ENCODE measurements around the gene MRTFA. TPM values are rescaled to one million over a fixed set of nuclear protein-coding genes. Genes with fewer than 3 reads are reported as not detected.

MRTFA gene
- total and polyA plus RNA-seq, 12 donors: 12.3 to 141 (median 41.6) TPM

DNA sequence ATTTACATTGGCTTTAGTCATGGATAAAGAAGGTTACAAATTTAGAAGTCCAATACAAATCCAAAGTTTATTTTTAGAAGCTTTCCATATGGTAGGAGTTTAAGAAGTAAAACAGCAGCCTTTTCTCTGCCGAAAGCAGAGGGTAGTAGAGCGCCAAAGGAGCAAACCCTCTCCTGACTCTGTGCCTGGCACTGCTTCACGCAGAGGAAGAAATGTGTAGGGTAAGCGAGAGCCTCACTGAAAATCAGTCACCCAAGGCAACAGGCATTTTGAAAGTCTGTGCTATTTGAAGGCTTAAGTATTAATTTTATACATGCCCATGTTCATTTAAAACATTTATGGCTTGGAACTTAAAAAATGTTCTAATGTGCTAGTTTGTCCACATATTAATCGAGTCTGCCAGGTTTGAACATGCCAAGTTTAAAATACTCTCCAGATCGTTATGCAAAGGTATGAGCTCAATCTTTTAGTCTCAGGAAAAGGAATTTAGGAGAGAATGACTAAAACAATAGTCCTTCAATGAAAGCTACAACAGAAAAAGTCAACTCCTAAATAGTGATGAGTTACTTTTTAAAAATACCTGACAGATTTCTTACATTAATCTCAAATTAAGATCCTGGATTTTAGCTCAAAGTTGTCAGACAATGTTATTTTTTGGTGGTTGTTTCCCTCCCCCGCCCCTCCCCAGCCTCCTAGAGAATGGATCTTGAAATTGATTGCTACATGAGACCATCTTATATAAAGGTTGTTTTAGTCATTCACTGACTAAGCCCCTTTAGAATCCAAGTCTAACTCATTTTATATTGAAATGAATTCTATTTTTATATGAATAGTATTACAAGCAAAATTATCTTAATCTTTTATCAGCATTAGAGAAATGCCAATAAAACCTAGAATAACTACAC lies 38.7 kb downstream of the MRTFA start:
- H3K27ac ChIP-seq: no peak overlapping the region
- H3K4me3 ChIP-seq: no peak overlapping the region
- H3K4me1 ChIP-seq (replicated peaks in 1 of 2): peaks cover 23 to 44% of the 10 kb centered on the region in 2 donors
- no peaks in the 10 kb centered on the region for H3K9me3 ChIP-seq (replicated peaks in 1 of 3)
- DNase-seq: no peak
- 70 to 77% (median 74%) methylated on average over 7 of the region's 7 CpGs for WGBS, 4 donors
- TF ChIP-seq, protein P1, sequence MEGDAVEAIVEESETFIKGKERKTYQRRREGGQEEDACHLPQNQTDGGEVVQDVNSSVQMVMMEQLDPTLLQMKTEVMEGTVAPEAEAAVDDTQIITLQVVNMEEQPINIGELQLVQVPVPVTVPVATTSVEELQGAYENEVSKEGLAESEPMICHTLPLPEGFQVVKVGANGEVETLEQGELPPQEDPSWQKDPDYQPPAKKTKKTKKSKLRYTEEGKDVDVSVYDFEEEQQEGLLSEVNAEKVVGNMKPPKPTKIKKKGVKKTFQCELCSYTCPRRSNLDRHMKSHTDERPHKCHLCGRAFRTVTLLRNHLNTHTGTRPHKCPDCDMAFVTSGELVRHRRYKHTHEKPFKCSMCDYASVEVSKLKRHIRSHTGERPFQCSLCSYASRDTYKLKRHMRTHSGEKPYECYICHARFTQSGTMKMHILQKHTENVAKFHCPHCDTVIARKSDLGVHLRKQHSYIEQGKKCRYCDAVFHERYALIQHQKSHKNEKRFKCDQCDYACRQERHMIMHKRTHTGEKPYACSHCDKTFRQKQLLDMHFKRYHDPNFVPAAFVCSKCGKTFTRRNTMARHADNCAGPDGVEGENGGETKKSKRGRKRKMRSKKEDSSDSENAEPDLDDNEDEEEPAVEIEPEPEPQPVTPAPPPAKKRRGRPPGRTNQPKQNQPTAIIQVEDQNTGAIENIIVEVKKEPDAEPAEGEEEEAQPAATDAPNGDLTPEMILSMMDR (IDR thresholded peaks at IDR 0.05): no peak
- no peak for TF ChIP-seq POLR2A (IDR thresholded peaks at IDR 0.05)
- no peaks in the 10 kb centered on the region for H3K27me3 ChIP-seq
- intact Hi-C loops (cut with DNase I): no loop called here
- no peaks in the 10 kb centered on the region for H3K36me3 ChIP-seq (replicated peaks in 1 of 2)

DNA sequence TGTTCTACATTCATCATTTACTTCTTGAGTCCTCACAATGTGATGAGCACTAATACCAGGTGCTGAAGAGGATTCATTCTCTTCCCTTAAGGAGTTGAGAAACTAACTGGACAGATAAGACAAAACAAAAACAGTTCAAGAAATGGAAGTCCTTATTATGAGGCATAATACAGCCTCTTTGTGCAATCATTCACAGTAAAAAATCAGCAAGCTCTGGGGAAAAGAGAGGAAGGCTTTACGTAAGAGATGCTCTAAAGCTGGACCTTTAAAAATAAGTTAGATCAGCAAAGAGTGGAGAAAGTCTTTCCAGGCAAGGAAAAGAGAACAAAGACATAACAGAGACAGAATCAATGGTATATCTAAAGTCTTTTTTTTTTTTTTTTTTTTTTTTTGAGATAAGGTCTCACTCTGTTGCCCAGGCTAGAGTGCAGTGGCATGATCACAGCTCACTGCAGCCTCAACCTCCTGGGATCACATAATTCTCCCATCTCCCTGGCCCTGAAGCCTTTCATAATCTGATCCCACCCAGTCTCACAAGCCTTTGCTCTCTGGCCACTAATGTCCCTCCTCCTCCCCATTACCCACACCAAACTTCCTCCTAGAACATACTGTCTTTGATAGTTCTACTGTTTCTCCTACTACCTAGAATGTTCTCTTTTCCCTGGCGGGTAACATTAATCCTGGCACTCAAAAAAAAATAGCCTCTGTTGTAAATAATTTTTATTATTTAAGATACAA lies 40.9 kb downstream of the MRTFA start:
- H3K4me1 ChIP-seq (replicated peaks in 1 of 2): peaks cover 9 to 34% of the 10 kb centered on the region in 2 donors
- WGBS, 4 donors: 79 to 90% (median 85%) methylated on average over 2 of the region's 2 CpGs
- H3K27me3 ChIP-seq: no peaks in the 10 kb centered on the region
- intact Hi-C loops (cut with DNase I): no loop called here
- peak overlapping the region in 2 of 5 donors; percentile 37 to 49 for H3K27ac ChIP-seq
- TF ChIP-seq, protein P1 (IDR thresholded peaks at IDR 0.05): no peak
- no peak for TF ChIP-seq POLR2A (IDR thresholded peaks at IDR 0.05)
- H3K9me3 ChIP-seq (replicated peaks in 1 of 3): no peaks in the 10 kb centered on the region
- DNase-seq: no peak
- no peak overlapping the region for H3K4me3 ChIP-seq
- H3K36me3 ChIP-seq (replicated peaks in 1 of 2): no peaks in the 10 kb centered on the region

DNA sequence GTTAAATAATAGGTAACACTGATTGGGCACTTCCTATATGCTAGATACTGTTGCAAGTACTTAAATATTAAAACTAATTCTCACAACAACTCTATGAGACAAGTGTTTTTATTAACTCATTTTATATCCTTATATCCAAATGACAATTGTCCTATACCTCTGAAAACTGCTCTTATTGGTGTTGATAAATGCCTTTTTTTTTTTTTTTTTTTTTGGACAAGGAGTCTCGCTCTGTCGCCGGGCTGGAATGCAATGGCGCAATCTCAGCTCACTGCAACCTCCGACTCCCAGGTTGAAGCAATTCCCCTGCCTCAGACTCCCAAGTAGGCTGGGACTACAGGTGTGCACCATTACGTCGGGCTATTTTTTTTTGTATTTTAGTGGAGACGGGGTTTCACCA lies 41.6 kb downstream of the MRTFA start:
- Histone ChIP-seq H3K4me1 (replicated peaks in 1 of 2) (peaks cover 9 to 34% of the 10 kb centered on the region in 2 donors), H3K9me3 (replicated peaks in 1 of 3) (no peaks in the 10 kb centered on the region), H3K27ac (peak overlapping the region in 1 of 5 donors; percentile 49), H3K36me3 (replicated peaks in 1 of 2) (no peaks in the 10 kb centered on the region), H3K27me3 (no peaks in the 10 kb centered on the region), H3K4me3 (no peak overlapping the region)
- TF ChIP-seq, protein P1 (IDR thresholded peaks at IDR 0.05): no peak
- TF ChIP-seq POLR2A (IDR thresholded peaks at IDR 0.05): no peak
- WGBS, 4 donors: 77 to 90% (median 84%) methylated on average over 8 of the region's 8 CpGs
- DNase-seq: peak in 1 of 7 donors; percentile 26
- intact Hi-C loops (cut with DNase I): no loop called here

DNA sequence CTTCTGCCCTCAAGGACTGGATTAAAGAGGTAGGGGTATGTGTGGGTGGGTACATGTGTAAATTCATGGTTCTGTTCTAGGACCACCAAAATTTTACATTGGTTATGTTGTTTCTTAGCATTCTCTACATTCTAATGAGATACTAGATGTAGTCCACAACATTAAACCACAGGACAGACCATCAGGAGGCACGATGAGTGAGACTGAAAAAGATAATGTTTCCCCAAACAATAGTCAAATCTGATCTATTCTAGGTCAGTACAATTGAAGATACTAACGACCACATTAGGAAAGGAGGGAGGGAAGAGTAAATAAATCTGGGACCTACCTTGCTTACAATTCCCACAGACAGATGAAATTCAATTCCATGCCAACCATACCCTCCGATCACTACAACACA lies 42.2 kb downstream of the MRTFA start:
- Histone ChIP-seq H3K27ac (no peak overlapping the region), H3K27me3 (no peaks in the 10 kb centered on the region), H3K4me3 (no peak overlapping the region), H3K9me3 (replicated peaks in 1 of 3) (no peaks in the 10 kb centered on the region), H3K36me3 (replicated peaks in 1 of 2) (no peaks in the 10 kb centered on the region), H3K4me1 (replicated peaks in 1 of 2) (peaks cover 9 to 34% of the 10 kb centered on the region in 2 donors)
- intact Hi-C loops (cut with DNase I): no loop called here
- TF ChIP-seq, protein P1 (IDR thresholded peaks at IDR 0.05): no peak
- TF ChIP-seq POLR2A (IDR thresholded peaks at IDR 0.05): no peak
- DNase-seq: no peak
- 74 to 82% (median 75%) methylated on average over 3 of the region's 3 CpGs for WGBS, 4 donors

Data from adrenal gland (tissue), 12 donors.